AG09319 (cell line): ENCODE results near the gene DYRK1B.

ENCODE experiments used
- DNase-seq: peaks from one replicate; pipeline ENCODE4 v3.0.0-alpha.2; 2010; ENCODE audit warnings: low read depth; ENCODE audit errors: extremely low read depth
- TF ChIP-seq, protein P1 (sequence below): IDR thresholded peaks from 2 replicates; pipeline ENCODE4 v1.5.1; 2011; ENCODE audit warnings: low read depth, mild to moderate bottlenecking, inconsistent platforms, low read length, moderate library complexity

DYRK1B gene

DNA sequence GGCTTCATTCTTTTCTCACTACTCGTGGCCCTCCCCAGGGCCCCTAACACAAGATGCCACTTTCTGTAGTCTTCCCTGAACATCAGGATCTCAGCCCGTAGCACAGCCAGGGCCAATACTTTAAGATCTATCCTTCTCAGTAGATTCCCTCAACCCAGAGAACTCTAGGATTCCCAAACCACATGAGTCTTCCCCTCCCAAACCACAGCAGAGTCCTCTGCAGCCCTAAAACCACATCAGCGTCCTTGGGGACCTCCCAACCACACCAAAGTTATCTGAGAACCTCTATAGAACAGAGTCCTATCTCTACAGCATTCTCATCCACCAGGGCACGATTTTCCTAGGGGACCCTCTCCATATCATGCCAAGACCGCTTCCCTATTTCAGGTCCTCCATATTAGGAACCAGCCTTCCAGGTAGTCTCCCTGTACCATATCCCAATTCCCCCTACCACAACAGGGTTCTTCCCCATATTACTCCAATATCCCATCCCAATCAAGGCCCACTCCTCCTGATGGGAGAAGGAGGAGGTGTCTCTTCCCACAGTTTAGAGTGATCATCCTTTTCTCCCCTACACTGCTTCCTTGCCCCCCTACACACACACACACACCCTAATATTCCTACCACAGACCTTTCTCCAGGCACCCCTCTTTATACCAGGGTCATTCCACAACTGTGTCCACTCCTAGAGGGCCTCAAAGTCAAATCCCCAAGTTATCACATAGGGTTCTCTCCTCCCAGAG, 1.4 kb downstream of the DYRK1B start:
- TF ChIP-seq, protein P1, sequence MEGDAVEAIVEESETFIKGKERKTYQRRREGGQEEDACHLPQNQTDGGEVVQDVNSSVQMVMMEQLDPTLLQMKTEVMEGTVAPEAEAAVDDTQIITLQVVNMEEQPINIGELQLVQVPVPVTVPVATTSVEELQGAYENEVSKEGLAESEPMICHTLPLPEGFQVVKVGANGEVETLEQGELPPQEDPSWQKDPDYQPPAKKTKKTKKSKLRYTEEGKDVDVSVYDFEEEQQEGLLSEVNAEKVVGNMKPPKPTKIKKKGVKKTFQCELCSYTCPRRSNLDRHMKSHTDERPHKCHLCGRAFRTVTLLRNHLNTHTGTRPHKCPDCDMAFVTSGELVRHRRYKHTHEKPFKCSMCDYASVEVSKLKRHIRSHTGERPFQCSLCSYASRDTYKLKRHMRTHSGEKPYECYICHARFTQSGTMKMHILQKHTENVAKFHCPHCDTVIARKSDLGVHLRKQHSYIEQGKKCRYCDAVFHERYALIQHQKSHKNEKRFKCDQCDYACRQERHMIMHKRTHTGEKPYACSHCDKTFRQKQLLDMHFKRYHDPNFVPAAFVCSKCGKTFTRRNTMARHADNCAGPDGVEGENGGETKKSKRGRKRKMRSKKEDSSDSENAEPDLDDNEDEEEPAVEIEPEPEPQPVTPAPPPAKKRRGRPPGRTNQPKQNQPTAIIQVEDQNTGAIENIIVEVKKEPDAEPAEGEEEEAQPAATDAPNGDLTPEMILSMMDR = no peak
- DNase-seq = no peak

DNA sequence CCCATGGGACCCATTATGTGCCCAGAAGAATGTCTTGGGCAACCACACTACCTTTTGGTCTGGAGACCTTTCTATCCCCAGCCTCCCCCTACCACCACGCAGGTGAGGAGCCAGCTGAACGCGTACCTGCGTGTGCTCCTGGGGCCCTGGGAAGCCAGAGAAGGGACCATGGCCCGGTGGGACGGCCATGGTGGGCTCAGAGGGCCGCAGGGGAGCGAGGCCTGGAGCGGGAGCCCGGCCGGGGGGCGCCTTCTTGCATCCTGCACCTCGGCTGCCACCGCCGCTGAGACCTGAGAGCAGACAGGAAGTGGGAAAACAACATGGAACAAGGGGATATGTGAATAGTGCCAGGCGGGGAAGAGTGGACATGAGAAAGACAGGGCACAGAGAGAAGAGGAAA, 2.3 kb downstream of the DYRK1B start:
- no peak for DNase-seq

DNA sequence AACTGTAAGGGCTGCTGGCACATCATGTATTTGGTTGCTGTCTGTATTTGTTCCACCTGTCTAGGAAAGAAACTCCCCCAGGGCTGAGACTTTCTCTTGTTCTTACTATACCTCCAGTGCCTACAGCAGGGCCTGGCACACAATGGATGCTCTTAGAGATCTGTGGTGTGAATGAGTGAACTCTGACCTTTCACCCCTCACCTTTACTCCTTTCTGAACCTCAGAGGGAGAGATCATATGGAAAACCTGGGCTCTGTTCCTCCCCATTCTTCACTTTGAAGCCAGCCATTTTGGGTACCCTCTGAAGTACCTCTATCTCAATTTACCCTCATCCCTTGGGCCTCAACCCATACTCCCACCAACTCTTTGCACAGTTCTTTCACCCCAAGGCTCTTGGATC, 3.1 kb downstream of the DYRK1B start:
- no peak for DNase-seq
- TF ChIP-seq, protein P1 = no peak

More for the DNA sequence above, 2.3 kb downstream of the DYRK1B start:
- TF ChIP-seq, protein P1 = no peak

DNA sequence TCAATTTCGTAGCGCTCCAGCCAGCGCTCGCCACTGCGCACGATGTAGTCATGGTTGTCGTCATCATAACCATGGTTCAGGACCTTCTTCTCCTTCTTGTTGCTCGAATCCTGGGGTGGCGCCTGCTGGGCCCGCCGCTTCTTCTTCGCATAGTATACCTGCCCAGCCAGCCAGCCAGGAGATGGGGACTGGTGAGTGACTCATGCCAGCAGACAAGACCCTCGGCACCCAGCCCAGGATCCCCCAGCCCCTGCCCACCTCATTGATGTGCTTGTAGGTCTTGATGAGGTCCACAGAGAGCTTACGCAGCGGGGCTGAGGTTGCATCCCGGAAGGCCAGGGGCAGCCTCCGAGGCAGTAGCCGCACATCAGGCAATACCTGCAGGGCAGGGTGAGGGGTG, 3.6 kb downstream of the DYRK1B start:
- TF ChIP-seq, protein P1 = no peak
- no peak for DNase-seq

DNA sequence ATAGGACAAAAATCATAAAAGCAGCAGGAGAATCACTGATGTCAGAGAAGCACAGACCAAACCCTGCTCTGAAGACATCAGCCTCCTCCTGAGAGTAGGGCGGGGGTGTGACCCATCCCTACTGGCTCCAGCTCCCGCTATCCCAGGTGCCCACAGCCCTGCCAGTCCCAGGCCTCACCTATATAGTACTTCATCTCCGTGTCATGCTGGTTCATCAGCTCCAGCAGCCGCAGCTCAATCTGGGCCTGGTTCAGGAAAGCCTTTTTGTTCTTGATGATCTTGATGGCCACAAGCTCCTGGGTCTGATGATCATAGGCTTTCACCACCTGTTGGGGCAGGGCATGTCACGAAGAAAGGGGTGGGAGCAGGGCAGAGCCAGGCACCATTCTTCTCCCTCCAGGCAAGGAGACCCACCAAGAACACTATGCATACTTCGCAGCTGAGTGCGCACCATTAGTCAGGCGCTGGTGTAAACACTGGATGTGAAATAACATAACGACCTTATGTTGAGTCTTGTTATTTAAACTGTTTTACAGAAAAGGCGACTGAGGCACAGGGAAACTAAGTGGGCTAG, 4.2 kb downstream of the DYRK1B start:
- TF ChIP-seq, protein P1 = no peak

DNA sequence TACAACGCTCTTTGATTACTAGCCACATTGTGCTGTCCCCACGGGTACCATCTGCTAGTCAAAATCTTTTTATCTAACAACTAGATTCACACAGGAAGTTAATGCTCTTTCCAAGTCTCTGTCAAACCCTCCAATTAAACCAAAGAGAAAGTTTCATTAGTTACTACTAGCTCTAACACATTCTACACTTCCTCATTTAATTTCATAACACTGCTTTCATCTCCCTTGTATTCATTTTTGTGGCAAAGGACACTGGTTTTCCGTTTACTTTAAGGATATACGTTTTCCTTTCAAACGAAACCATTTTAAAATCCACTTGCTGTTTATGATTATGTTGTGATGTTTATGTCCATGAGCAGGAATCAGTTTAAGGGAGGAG, 5.3 kb downstream of the DYRK1B start:
- DNase-seq = no peak
- TF ChIP-seq, protein P1 = no peak

More for the DNA sequence above, 4.2 kb downstream of the DYRK1B start:
- DNase-seq = no peak

DNA sequence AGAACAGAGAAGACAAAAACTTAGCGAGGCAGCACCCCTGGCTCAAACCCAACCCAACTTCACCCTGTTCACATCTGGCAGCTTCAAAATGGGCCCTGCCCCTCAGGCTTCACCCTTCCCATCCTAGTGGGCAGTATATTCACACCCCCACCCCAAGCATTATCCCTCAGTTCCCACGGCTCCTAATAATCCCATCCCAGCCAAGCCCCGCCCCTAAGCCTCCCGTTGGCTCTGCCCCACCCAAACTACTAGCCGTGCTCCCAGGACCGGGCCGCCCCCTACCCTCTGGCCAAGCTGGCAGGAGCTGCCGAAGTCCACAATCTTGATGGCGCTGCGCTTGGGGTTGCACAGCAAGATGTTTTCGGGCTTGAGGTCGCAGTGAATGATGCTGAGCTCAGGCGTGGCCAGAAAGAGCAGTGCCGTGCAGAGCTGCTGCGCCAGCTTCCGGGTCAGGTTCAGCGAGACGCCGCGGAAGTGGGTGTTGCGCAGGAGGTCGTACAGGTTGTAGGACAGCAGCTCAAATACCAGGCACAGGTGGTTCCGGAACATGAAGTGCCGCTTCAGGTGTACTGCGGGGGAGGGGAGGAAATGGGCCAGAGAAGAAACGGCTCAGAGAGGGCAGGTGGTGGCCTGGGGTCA, 5.8 kb downstream of the DYRK1B start:
- DNase-seq = no peak
- TF ChIP-seq, protein P1 = no peak
